Measurements from ENCODE around the gene SULF2.

The SULF2 gene

DNA sequence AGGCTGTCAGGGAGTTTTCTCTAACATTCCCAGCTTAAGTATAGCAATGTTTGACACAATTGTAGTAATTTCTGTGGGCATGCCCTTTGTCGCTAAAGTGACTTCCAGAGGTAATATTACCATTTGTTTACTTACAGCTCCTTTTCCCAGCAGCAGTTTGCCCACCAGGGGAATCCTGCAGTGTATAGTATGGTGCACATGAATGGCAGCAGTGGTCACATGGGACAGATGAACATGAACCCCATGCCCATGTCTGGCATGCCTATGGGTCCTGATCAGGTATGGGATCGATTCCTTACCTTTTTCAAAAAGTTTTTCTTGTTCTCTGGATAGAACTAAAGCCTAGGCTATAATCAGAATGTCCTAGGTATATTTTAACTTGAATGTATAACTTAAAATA lies 132.5 kb downstream of the SULF2 start:
- Histone ChIP-seq H3K27ac (replicated peaks) (no peak overlapping the region), H3K4me3 (replicated peaks; ENCODE audit: insufficient read depth, low read length) (no peak overlapping the region), H3K27me3 (ENCODE audit: insufficient read depth, poor library complexity, severe bottlenecking) (no peaks in the 10 kb centered on the region)
- DNase-seq (ENCODE audit: low read depth in 1 of 2, low spot score in 1 of 2) = no peak
- TF ChIP-seq SPI1 (IDR thresholded peaks at IDR 0.05; ENCODE audit: borderline replicate concordance, low read depth) (no peak), GABPA (IDR thresholded peaks at IDR 0.05; ENCODE audit: low read depth) (no peak), POLR2AphosphoS5 (IDR thresholded peaks at IDR 0.05; ENCODE audit: low read depth) (no peak)
- TF ChIP-seq, protein P1, sequence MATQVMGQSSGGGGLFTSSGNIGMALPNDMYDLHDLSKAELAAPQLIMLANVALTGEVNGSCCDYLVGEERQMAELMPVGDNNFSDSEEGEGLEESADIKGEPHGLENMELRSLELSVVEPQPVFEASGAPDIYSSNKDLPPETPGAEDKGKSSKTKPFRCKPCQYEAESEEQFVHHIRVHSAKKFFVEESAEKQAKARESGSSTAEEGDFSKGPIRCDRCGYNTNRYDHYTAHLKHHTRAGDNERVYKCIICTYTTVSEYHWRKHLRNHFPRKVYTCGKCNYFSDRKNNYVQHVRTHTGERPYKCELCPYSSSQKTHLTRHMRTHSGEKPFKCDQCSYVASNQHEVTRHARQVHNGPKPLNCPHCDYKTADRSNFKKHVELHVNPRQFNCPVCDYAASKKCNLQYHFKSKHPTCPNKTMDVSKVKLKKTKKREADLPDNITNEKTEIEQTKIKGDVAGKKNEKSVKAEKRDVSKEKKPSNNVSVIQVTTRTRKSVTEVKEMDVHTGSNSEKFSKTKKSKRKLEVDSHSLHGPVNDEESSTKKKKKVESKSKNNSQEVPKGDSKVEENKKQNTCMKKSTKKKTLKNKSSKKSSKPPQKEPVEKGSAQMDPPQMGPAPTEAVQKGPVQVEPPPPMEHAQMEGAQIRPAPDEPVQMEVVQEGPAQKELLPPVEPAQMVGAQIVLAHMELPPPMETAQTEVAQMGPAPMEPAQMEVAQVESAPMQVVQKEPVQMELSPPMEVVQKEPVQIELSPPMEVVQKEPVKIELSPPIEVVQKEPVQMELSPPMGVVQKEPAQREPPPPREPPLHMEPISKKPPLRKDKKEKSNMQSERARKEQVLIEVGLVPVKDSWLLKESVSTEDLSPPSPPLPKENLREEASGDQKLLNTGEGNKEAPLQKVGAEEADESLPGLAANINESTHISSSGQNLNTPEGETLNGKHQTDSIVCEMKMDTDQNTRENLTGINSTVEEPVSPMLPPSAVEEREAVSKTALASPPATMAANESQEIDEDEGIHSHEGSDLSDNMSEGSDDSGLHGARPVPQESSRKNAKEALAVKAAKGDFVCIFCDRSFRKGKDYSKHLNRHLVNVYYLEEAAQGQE (IDR thresholded peaks at IDR 0.05; ENCODE audit: insufficient replicate concordance, low read depth) = no peak
- TF ChIP-seq, protein P2, sequence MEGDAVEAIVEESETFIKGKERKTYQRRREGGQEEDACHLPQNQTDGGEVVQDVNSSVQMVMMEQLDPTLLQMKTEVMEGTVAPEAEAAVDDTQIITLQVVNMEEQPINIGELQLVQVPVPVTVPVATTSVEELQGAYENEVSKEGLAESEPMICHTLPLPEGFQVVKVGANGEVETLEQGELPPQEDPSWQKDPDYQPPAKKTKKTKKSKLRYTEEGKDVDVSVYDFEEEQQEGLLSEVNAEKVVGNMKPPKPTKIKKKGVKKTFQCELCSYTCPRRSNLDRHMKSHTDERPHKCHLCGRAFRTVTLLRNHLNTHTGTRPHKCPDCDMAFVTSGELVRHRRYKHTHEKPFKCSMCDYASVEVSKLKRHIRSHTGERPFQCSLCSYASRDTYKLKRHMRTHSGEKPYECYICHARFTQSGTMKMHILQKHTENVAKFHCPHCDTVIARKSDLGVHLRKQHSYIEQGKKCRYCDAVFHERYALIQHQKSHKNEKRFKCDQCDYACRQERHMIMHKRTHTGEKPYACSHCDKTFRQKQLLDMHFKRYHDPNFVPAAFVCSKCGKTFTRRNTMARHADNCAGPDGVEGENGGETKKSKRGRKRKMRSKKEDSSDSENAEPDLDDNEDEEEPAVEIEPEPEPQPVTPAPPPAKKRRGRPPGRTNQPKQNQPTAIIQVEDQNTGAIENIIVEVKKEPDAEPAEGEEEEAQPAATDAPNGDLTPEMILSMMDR (IDR thresholded peaks at IDR 0.05; ENCODE audit: insufficient read depth, low read length) = no peak

DNA sequence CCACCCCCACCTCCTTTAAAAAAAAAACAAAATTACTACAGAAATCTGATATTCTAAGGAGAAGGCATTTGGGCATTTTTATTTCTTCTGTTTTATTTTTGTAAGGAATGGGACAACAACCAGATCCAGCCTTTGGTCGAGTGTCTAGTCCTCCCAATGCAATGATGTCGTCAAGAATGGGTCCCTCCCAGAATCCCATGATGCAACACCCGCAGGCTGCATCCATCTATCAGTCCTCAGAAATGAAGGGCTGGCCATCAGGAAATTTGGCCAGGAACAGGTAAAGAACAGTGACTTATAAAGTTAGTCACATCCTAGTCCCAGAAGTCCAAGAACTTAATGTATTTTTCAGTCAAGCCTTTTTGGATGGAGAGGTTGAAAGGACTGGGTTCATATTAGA lies 133.0 kb downstream of the SULF2 start:
- DNase-seq (ENCODE audit: low read depth in 1 of 2, low spot score in 1 of 2) = no peak
- no peaks in the 10 kb centered on the region for H3K27me3 ChIP-seq (ENCODE audit: insufficient read depth, poor library complexity, severe bottlenecking)
- no peak overlapping the region for H3K4me3 ChIP-seq (replicated peaks; ENCODE audit: insufficient read depth, low read length)
- no peak for TF ChIP-seq GABPA (IDR thresholded peaks at IDR 0.05; ENCODE audit: low read depth)
- H3K27ac ChIP-seq (replicated peaks) = no peak overlapping the region

DNA sequence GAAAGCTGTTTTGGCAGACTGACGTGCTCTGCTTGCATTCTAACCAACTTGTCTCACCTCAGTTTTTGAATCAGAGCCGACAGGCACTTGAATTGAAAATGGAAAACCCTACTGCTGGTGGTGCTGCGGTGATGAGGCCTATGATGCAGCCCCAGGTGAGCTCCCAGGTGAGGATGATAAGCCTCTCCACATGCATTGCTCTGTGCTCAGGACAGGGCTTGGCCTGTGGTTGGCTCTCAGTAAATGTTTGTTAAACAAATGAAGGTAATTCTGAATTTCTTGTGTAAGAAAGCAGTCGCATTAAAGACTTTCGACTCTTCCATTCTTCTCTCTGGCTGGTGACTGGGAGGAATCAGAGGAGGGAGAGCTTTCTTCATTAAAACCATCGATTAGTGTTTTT lies 136.3 kb downstream of the SULF2 start:
- TF ChIP-seq, protein P2 (IDR thresholded peaks at IDR 0.05; ENCODE audit: insufficient read depth, low read length) = no peak
- TF ChIP-seq SPI1 (IDR thresholded peaks at IDR 0.05; ENCODE audit: borderline replicate concordance, low read depth) = no peak
- no peak for TF ChIP-seq GABPA (IDR thresholded peaks at IDR 0.05; ENCODE audit: low read depth)
- TF ChIP-seq, protein P1 (IDR thresholded peaks at IDR 0.05; ENCODE audit: insufficient replicate concordance, low read depth) = no peak
- no peak for TF ChIP-seq POLR2AphosphoS5 (IDR thresholded peaks at IDR 0.05; ENCODE audit: low read depth)
- DNase-seq (ENCODE audit: low read depth in 1 of 2, low spot score in 1 of 2) = no peak
- Histone ChIP-seq H3K4me3 (replicated peaks; ENCODE audit: insufficient read depth, low read length) (no peak overlapping the region), H3K27me3 (ENCODE audit: insufficient read depth, poor library complexity, severe bottlenecking) (no peaks in the 10 kb centered on the region), H3K27ac (replicated peaks) (no peak overlapping the region)

DNA sequence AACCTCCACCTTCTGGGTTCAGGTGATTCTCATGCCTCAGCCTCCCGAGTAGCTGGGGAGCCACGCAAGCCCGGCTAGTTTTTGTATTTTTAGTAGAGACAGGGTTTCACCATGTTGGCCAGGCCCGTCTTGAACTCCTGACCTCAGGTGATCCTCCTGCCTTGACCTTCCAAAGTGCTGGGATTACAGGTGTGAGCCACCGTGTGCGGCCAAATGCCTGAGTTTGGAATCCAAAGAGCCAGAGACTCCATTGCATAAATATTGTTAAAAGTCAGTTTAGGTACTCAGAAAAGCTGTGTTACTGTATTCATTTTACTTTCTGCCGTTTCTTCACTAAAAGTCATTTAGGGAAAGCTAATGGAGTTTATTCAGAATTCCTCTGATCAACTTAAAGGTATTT lies 137.3 kb downstream of the SULF2 start:
- TF ChIP-seq, protein P2 (IDR thresholded peaks at IDR 0.05; ENCODE audit: insufficient read depth, low read length) = no peak
- TF ChIP-seq, protein P1 (IDR thresholded peaks at IDR 0.05; ENCODE audit: insufficient replicate concordance, low read depth) = no peak
- Histone ChIP-seq H3K27me3 (ENCODE audit: insufficient read depth, poor library complexity, severe bottlenecking) (no peaks in the 10 kb centered on the region), H3K4me3 (replicated peaks; ENCODE audit: insufficient read depth, low read length) (no peak overlapping the region), H3K27ac (replicated peaks) (no peak overlapping the region)
- DNase-seq (ENCODE audit: low read depth in 1 of 2, low spot score in 1 of 2) = no peak
